Memory B cell (primary cell): ENCODE measurements around the gene KRTAP9-8.
"Not testable (repeated sequence)": the region's sequence is repeated elsewhere in the genome, so short reads cannot be mapped to it uniquely, and the experiment has no call there.

ENCODE experiments used
- ATAC-seq: fragments of 150-1000 bp; cut with Tn5 transposase; 2 replicates; pipeline ENCODE4 v1.10.0; 2021; ENCODE audit warnings: low read depth, mild to moderate bottlenecking, moderate library complexity
- DNase-seq, 2 donors: peaks; one replicate each; pipeline ENCODE4 v3.0.0; 2022; ENCODE audit warnings: low spot score in 2 of 2
- H3K27ac Mint-ChIP-seq: one replicate; pipeline ENCODE4 v1.8.0; 2022; ENCODE audit warnings: mild to moderate bottlenecking, moderate library complexity, mixed read lengths
- H3K27me3 Mint-ChIP-seq: one replicate; pipeline ENCODE4 v1.8.0; 2022; ENCODE audit warnings: mixed read lengths
- H3K36me3 Mint-ChIP-seq: one replicate; pipeline ENCODE4 v1.8.0; 2022; ENCODE audit warnings: mild to moderate bottlenecking, mixed read lengths
- H3K4me1 Mint-ChIP-seq: one replicate; pipeline ENCODE4 v1.8.0; 2022; ENCODE audit warnings: mixed read lengths
- H3K4me3 Mint-ChIP-seq: one replicate; pipeline ENCODE4 v1.8.0; 2022; ENCODE audit warnings: mild to moderate bottlenecking, moderate library complexity, mixed read lengths
- H3K9me3 Mint-ChIP-seq: one replicate; pipeline ENCODE4 v1.8.0; 2022; ENCODE audit warnings: mixed read lengths

KRTAP9-8 gene

GRCh38 chr17:41271323-41271722, 33.5 kb downstream of the KRTAP9-8 start:
- not testable (repeated sequence) for H3K4me3 Mint-ChIP-seq, H3K4me1 Mint-ChIP-seq, H3K9me3 Mint-ChIP-seq, DNase-seq, H3K27ac Mint-ChIP-seq, H3K36me3 Mint-ChIP-seq, ATAC-seq
- peaks cover 15% of the 10 kb centered on the region for H3K27me3 Mint-ChIP-seq

GRCh38 chr17:41271858-41272257, 34.1 kb downstream of the KRTAP9-8 start:
- Mint-ChIP-seq H3K4me3 (no peak overlapping the region), H3K36me3 (peaks cover 2% of the 10 kb centered on the region), H3K27me3 (peaks cover 17% of the 10 kb centered on the region), H3K4me1 (peaks cover 5% of the 10 kb centered on the region), H3K27ac (no peak overlapping the region), H3K9me3 (no peaks in the 10 kb centered on the region)
- no peak for ATAC-seq
- no peak for DNase-seq

- not testable (repeated sequence) for DNase-seq, H3K4me1 Mint-ChIP-seq, H3K4me3 Mint-ChIP-seq, H3K9me3 Mint-ChIP-seq, H3K36me3 Mint-ChIP-seq, H3K27ac Mint-ChIP-seq, ATAC-seq
- H3K27me3 Mint-ChIP-seq: peaks cover 17% of the 10 kb centered on the region
These were observed 37.9 kb downstream of the KRTAP9-8 start, which contains the start of gene KRTAP9-7 for GRCh38 chr17:41275648-41276190. Gene KRTAP9-7 (plus strand): TSS chr17:41275698. CDS start chr17:41275698, 0 bp downstream.

- no peak for ATAC-seq
- H3K36me3 Mint-ChIP-seq: no peaks in the 10 kb centered on the region
These were observed 40.6 kb downstream of the KRTAP9-8 start for GRCh38 chr17:41278176-41278955.

DNA sequence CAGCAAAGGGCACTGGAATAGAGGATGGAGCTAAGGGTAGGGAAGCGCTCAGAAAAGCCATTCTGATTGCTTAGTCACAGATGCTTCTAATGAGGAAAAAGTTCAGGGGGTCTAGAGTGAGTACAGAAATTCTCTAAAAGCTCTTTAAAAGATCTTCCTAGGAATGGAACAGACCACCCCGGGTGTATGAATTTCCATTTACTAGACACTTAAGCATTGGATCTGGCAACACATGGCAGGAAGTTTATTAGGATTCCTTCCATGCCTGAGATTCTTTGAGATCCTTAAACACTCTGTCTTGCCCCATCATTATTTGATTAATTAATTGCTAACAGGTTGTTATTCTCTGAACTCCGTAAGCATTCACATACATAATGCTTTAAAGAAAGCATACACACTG, 46.2 kb downstream of the KRTAP9-8 start:
- no peaks in the 10 kb centered on the region for H3K36me3 Mint-ChIP-seq
- ATAC-seq: no peak
- H3K4me3 Mint-ChIP-seq: no peak overlapping the region
- no peaks in the 10 kb centered on the region for H3K9me3 Mint-ChIP-seq
- H3K27ac Mint-ChIP-seq: no peak overlapping the region
- no peaks in the 10 kb centered on the region for H3K4me1 Mint-ChIP-seq
- peaks cover 9% of the 10 kb centered on the region for H3K27me3 Mint-ChIP-seq
- no peak for DNase-seq

More at GRCh38 chr17:41278176-41278955, 40.6 kb downstream of the KRTAP9-8 start:
- Mint-ChIP-seq H3K4me1 (peaks cover 3% of the 10 kb centered on the region), H3K9me3 (no peaks in the 10 kb centered on the region), H3K4me3 (no peak overlapping the region), H3K27ac (no peak overlapping the region), H3K27me3 (peaks cover 17% of the 10 kb centered on the region)
- no peak for DNase-seq

DNA sequence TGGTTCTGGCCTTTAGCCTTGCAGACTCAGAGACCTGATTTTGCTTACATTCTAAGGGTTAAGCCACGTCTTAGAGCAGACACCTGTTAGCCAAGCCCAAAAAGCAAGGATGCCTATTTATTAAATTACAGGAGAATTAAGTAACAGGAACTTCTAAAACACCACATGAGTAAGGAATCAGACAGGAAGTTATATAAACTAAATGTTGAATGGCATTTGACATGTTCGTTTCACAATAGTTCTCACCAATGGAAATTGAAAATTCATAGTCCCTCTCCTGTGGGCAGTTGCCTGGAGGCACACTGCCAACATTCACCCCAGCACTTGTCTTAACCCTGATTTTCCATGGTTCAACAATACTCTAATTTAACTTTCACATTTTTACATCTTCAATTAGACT, 46.7 kb downstream of the KRTAP9-8 start:
- DNase-seq (no peak), ATAC-seq (no peak)
- Mint-ChIP-seq H3K27me3 (peaks cover 11% of the 10 kb centered on the region), H3K4me1 (no peaks in the 10 kb centered on the region), H3K9me3 (no peaks in the 10 kb centered on the region), H3K27ac (no peak overlapping the region), H3K36me3 (no peaks in the 10 kb centered on the region), H3K4me3 (no peak overlapping the region)

- no peak overlapping the region for H3K27ac Mint-ChIP-seq
- H3K9me3 Mint-ChIP-seq: no peaks in the 10 kb centered on the region
- H3K4me3 Mint-ChIP-seq: no peak overlapping the region
- DNase-seq (no peak), ATAC-seq (no peak)
- peaks cover 9% of the 10 kb centered on the region for H3K27me3 Mint-ChIP-seq
- H3K4me1 Mint-ChIP-seq: no peaks in the 10 kb centered on the region
- H3K36me3 Mint-ChIP-seq: no peaks in the 10 kb centered on the region
These were observed 49.3 kb downstream of the KRTAP9-8 start for GRCh38 chr17:41287050-41287449.
